Neural cell (in vitro differentiated cells): ENCODE measurements around the gene GPR6. TPM values are rescaled to one million over a fixed set of nuclear protein-coding genes. Genes with fewer than 3 reads are reported as not detected.

Experiments used
- H2AFZ ChIP-seq: fragments of 200-600, 300-800 bp; sonication (generic), shearing (Covaris generic); 2 replicates; pipeline ENCODE4 v1.6.0; 2014; ENCODE audit warnings: low read depth, mild to moderate bottlenecking, antibody characterized with exemption, low read length, moderate library complexity
- H3F3A ChIP-seq: fragments of 200-600 bp; shearing (Covaris generic); 2 replicates; pipeline ENCODE4 v1.6.1; 2016; ENCODE audit warnings: mild to moderate bottlenecking, moderate library complexity, mixed read lengths, antibody characterized with exemption, low read length; ENCODE audit not compliant: insufficient read depth, poor library complexity, severe bottlenecking
- H3K27ac ChIP-seq: fragments of 200-600, 300-800 bp; sonication (generic), shearing (Covaris generic); 2 replicates; pipeline ENCODE4 v1.5.1; 2014; ENCODE audit warnings: mild to moderate bottlenecking, low read length, moderate library complexity
- H3K27me3 ChIP-seq: fragments of 300-800, 200-600 bp; sonication (generic), shearing (Covaris generic); 2 replicates; pipeline ENCODE4 v1.6.0; 2014; ENCODE audit warnings: mild to moderate bottlenecking, low read depth, low read length, moderate library complexity; ENCODE audit not compliant: insufficient read depth
- H3K36me3 ChIP-seq: fragments of 300-800, 200-600 bp; sonication (generic), shearing (Covaris generic); 2 replicates; pipeline ENCODE4 v1.5.1; 2014; ENCODE audit warnings: mild to moderate bottlenecking, antibody characterized with exemption, low read length, moderate library complexity; ENCODE audit not compliant: insufficient read depth
- H3K4me2 ChIP-seq: fragments of 300-800, 200-600 bp; sonication (generic), shearing (Covaris generic); 2 replicates; pipeline ENCODE4 v1.6.0; 2014; ENCODE audit warnings: mild to moderate bottlenecking, low read length
- H3K4me3 ChIP-seq: fragments of 300-800, 200-600 bp; sonication (generic), shearing (Covaris generic); 2 replicates; pipeline ENCODE4 v1.5.1; 2014; ENCODE audit warnings: mild to moderate bottlenecking, low read length, moderate library complexity
- H3K79me2 ChIP-seq: fragments of 200-600 bp; shearing (Covaris generic); replicated peaks from 2 replicates; pipeline ENCODE4 v1.6.0; 2014; ENCODE audit warnings: mild to moderate bottlenecking, low read length, moderate library complexity; ENCODE audit not compliant: insufficient read depth
- H3K9ac ChIP-seq: fragments of 300-800, 200-600 bp; sonication (generic), shearing (Covaris generic); 2 replicates; pipeline ENCODE4 v1.6.1; 2016; ENCODE audit warnings: mild to moderate bottlenecking, low read length, mixed read lengths
- H3K9me2 ChIP-seq: fragments of 200-600 bp; shearing (Covaris generic); 2 replicates; pipeline ENCODE4 v1.6.1; 2016; ENCODE audit warnings: mild to moderate bottlenecking, low read length, mixed read lengths; ENCODE audit not compliant: insufficient read depth
- H3K9me3 ChIP-seq: fragments of 200-600, 300-800 bp; sonication (generic), shearing (Covaris generic); 2 replicates; pipeline ENCODE4 v1.6.1; 2016; ENCODE audit warnings: mild to moderate bottlenecking, mixed run types, low read length, moderate library complexity, mixed read lengths
- H4K20me1 ChIP-seq: fragments of 200-600 bp; shearing (Covaris generic); 2 replicates; pipeline ENCODE4 v1.6.1; 2016; ENCODE audit warnings: mild to moderate bottlenecking, mixed run types; ENCODE audit not compliant: insufficient read depth
- CTCF ChIP-seq: fragments of 450-650 bp; IDR thresholded peaks from 2 replicates; pipeline ENCODE4 v1.5.1; 2014; ENCODE audit warnings: antibody characterized with exemption, mild to moderate bottlenecking, moderate library complexity; ENCODE audit not compliant: poor library complexity, severe bottlenecking
- EP300 ChIP-seq: fragments of 450-650 bp; conservative IDR thresholded peaks from 2 replicates; pipeline ENCODE4 v1.6.1; 2014; ENCODE audit warnings: antibody characterized with exemption, mild to moderate bottlenecking, moderate library complexity; ENCODE audit not compliant: poor library complexity, severe bottlenecking
- EZH2 ChIP-seq: fragments of 200-600, 300-800 bp; shearing (Covaris generic), sonication (generic); IDR thresholded peaks from 2 replicates; pipeline ENCODE4 v1.6.1; 2014; ENCODE audit warnings: antibody characterized with exemption, low read length, borderline replicate concordance, mild to moderate bottlenecking; ENCODE audit not compliant: insufficient read depth, poor library complexity, severe bottlenecking
- MXI1 ChIP-seq: fragments of 450-650 bp; conservative IDR thresholded peaks from 2 replicates; pipeline ENCODE4 v1.6.1; 2014; ENCODE audit warnings: antibody characterized with exemption, mild to moderate bottlenecking; ENCODE audit not compliant: poor library complexity, severe bottlenecking
- POLR2AphosphoS5 ChIP-seq: IDR thresholded peaks from 2 replicates; pipeline ENCODE4 v1.6.1; 2012
- RAD21 ChIP-seq: fragments of 450-650 bp; conservative IDR thresholded peaks from 2 replicates; pipeline ENCODE4 v1.6.1; 2014; ENCODE audit warnings: antibody characterized with exemption, mild to moderate bottlenecking, moderate library complexity
- SMC3 ChIP-seq: fragments of 450-650 bp; conservative IDR thresholded peaks from 2 replicates; pipeline ENCODE4 v1.6.1; 2014; ENCODE audit warnings: antibody characterized with exemption, mild to moderate bottlenecking, moderate library complexity; ENCODE audit not compliant: poor library complexity
- TAF1 ChIP-seq: IDR thresholded peaks from 2 replicates; pipeline ENCODE4 v1.6.1; 2012; ENCODE audit warnings: low read depth
- polyA plus RNA-seq: library from polyadenylated mRNA; depleted of rRNA; stranded (reverse); fragments of >200 nt; gene quantifications from 2 replicates; pipeline ENCODE4 v1.2.3, GENCODE V29; 2014
- TF ChIP-seq, protein P1 (sequence below): IDR thresholded peaks from 2 replicates; pipeline ENCODE4 v1.6.1; 2012; ENCODE audit warnings: borderline replicate concordance

Gene GPR6
- polyA plus RNA-seq, 1 donor from 2014 or later: 1.4 TPM

DNA sequence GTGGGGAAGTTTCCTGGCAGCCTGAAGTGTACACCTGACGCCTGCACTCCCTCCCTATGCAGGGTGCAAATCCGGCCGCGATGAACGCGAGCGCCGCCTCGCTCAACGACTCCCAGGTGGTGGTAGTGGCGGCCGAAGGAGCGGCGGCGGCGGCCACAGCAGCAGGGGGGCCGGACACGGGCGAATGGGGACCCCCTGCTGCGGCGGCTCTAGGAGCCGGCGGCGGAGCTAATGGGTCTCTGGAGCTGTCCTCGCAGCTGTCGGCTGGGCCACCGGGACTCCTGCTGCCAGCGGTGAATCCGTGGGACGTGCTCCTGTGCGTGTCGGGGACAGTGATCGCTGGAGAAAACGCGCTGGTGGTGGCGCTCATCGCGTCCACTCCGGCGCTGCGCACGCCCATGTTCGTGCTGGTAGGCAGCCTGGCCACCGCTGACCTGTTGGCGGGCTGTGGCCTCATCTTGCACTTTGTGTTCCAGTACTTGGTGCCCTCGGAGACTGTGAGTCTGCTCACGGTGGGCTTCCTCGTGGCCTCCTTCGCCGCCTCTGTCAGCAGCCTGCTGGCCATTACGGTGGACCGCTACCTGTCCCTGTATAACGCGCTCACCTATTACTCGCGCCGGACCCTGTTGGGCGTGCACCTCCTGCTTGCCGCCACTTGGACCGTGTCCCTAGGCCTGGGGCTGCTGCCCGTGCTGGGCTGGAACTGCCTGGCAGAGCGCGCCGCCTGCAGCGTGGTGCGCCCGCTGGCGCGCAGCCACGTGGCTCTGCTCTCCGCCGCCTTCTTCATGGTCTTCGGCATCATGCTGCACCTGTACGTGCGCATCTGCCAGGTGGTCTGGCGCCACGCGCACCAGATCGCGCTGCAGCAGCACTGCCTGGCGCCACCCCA lies 1.2 kb downstream of the GPR6 start:
- Histone ChIP-seq H3K9me2 (no peaks in the 10 kb centered on the region), H3K9ac (peak overlapping the region; percentile 61), H3K79me2 (no peaks in the 10 kb centered on the region), H3K4me3 (peak overlapping the region; percentile 74), H3K9me3 (peaks cover 3% of the 10 kb centered on the region), H3K27ac (no peak overlapping the region), H3K27me3 (peaks cover 71% of the 10 kb centered on the region), H3K4me2 (peak overlapping the region; percentile 89), H3F3A (no peaks in the 10 kb centered on the region), H4K20me1 (no peaks in the 10 kb centered on the region), H3K36me3 (no peaks in the 10 kb centered on the region), H2AFZ (no peak overlapping the region)
- TF ChIP-seq POLR2AphosphoS5 (no peak), EZH2 (no peak), MXI1 (peak; percentile 55), SMC3 (peak; percentile 18), RAD21 (no peak), EP300 (no peak), TAF1 (no peak), CTCF (peak; percentile 25)
- TF ChIP-seq, protein P1, sequence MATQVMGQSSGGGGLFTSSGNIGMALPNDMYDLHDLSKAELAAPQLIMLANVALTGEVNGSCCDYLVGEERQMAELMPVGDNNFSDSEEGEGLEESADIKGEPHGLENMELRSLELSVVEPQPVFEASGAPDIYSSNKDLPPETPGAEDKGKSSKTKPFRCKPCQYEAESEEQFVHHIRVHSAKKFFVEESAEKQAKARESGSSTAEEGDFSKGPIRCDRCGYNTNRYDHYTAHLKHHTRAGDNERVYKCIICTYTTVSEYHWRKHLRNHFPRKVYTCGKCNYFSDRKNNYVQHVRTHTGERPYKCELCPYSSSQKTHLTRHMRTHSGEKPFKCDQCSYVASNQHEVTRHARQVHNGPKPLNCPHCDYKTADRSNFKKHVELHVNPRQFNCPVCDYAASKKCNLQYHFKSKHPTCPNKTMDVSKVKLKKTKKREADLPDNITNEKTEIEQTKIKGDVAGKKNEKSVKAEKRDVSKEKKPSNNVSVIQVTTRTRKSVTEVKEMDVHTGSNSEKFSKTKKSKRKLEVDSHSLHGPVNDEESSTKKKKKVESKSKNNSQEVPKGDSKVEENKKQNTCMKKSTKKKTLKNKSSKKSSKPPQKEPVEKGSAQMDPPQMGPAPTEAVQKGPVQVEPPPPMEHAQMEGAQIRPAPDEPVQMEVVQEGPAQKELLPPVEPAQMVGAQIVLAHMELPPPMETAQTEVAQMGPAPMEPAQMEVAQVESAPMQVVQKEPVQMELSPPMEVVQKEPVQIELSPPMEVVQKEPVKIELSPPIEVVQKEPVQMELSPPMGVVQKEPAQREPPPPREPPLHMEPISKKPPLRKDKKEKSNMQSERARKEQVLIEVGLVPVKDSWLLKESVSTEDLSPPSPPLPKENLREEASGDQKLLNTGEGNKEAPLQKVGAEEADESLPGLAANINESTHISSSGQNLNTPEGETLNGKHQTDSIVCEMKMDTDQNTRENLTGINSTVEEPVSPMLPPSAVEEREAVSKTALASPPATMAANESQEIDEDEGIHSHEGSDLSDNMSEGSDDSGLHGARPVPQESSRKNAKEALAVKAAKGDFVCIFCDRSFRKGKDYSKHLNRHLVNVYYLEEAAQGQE: no peak

GRCh38 chr6:109984410-109984809 lies 6.3 kb downstream of the GPR6 start:
- TF ChIP-seq EZH2 (no peak), POLR2AphosphoS5 (no peak), EP300 (no peak), CTCF (no peak), SMC3 (no peak), TAF1 (no peak), MXI1 (no peak)
- TF ChIP-seq, protein P1: no peak
- Histone ChIP-seq H2AFZ (no peak overlapping the region), H3F3A (no peaks in the 10 kb centered on the region), H3K9me2 (no peaks in the 10 kb centered on the region), H3K27me3 (peaks cover 30% of the 10 kb centered on the region), H3K36me3 (no peaks in the 10 kb centered on the region), H3K9me3 (peaks cover 3% of the 10 kb centered on the region), H3K9ac (no peak overlapping the region), H3K27ac (no peak overlapping the region), H3K4me2 (no peak overlapping the region), H4K20me1 (no peaks in the 10 kb centered on the region), H3K79me2 (no peaks in the 10 kb centered on the region), H3K4me3 (no peak overlapping the region)
